H9 (cell line): ENCODE measurements around the gene PHC3. TPM values are rescaled to one million over a fixed set of nuclear protein-coding genes. Genes with fewer than 3 reads are reported as not detected.

Experiments used
- DNase-seq: peaks from one replicate; pipeline ENCODE4 v3.0.0-alpha.2; 2017
- H2AFZ ChIP-seq: one replicate; pipeline ENCODE4 v1.6.1; 2013; ENCODE audit warnings: mild to moderate bottlenecking, low read length, control low read depth, moderate library complexity
- H2AK5ac ChIP-seq: 2 replicates; pipeline ENCODE4 v1.6.1; 2013; ENCODE audit warnings: low read length, control low read depth, mixed read lengths; ENCODE audit not compliant: insufficient read length
- H2BK120ac ChIP-seq: one replicate; pipeline ENCODE4 v1.6.1; 2013; ENCODE audit warnings: low read depth, mild to moderate bottlenecking, low read length, control low read depth, inconsistent platforms; ENCODE audit not compliant: poor library complexity, severe bottlenecking
- H2BK12ac ChIP-seq: 2 replicates; pipeline ENCODE4 v1.6.1; 2013; ENCODE audit warnings: low read length, control low read depth, mixed read lengths, low read depth; ENCODE audit not compliant: insufficient read length
- H2BK15ac ChIP-seq: 2 replicates; pipeline ENCODE4 v1.6.1; 2013; ENCODE audit warnings: low read depth, low read length, control low read depth
- H2BK20ac ChIP-seq: one replicate; pipeline ENCODE4 v1.6.1; 2013; ENCODE audit warnings: low read depth, mild to moderate bottlenecking, low read length, control low read depth, inconsistent platforms; ENCODE audit not compliant: poor library complexity, severe bottlenecking
- H2BK5ac ChIP-seq: 2 replicates; pipeline ENCODE4 v1.6.1; 2013; ENCODE audit warnings: low read length, control low read depth, mixed read lengths; ENCODE audit not compliant: insufficient read length
- H3K14ac ChIP-seq: 2 replicates; pipeline ENCODE4 v1.6.1; 2013; ENCODE audit warnings: low read length, control low read depth; ENCODE audit not compliant: insufficient read depth
- H3K18ac ChIP-seq: 2 replicates; pipeline ENCODE4 v1.6.1; 2013; ENCODE audit warnings: low read depth, mild to moderate bottlenecking, mixed read lengths, low read length, control low read depth; ENCODE audit not compliant: insufficient read length
- H3K23ac ChIP-seq: 2 replicates; pipeline ENCODE4 v1.6.1; 2013; ENCODE audit warnings: low read length, control low read depth, mixed read lengths, low read depth; ENCODE audit not compliant: insufficient read length
- H3K23me2 ChIP-seq: 2 replicates; pipeline ENCODE4 v1.6.1; 2013; ENCODE audit warnings: low read depth, mild to moderate bottlenecking, mixed read lengths, low read length, control low read depth; ENCODE audit not compliant: insufficient read length, poor library complexity, severe bottlenecking
- H3K27ac ChIP-seq: 2 replicates; pipeline ENCODE4 v1.5.1; 2013; ENCODE audit warnings: low read length, control low read depth, mixed read lengths, low read depth; ENCODE audit not compliant: insufficient read length
- H3K27me3 ChIP-seq: 2 replicates; pipeline ENCODE4 v1.6.1; 2013; ENCODE audit warnings: low read length, control low read depth, inconsistent platforms; ENCODE audit not compliant: insufficient read depth
- H3K4ac ChIP-seq: 2 replicates; pipeline ENCODE4 v1.6.1; 2013; ENCODE audit warnings: low read depth, mild to moderate bottlenecking, control low read depth, inconsistent platforms, low read length, moderate library complexity
- H3K4me1 ChIP-seq: 2 replicates; pipeline ENCODE4 v1.6.1; 2013; ENCODE audit warnings: low read length, control low read depth, inconsistent platforms; ENCODE audit not compliant: insufficient read depth
- H3K4me2 ChIP-seq: 2 replicates; pipeline ENCODE4 v1.6.1; 2013; ENCODE audit warnings: low read length, control low read depth, mixed read lengths; ENCODE audit not compliant: insufficient read length, insufficient read depth
- H3K56ac ChIP-seq: 2 replicates; pipeline ENCODE4 v1.6.1; 2013; ENCODE audit warnings: low read depth, mild to moderate bottlenecking, mixed read lengths, low read length, control low read depth; ENCODE audit not compliant: insufficient read length
- H3K79me1 ChIP-seq: 2 replicates; pipeline ENCODE4 v1.6.1; 2013; ENCODE audit warnings: low read depth, mild to moderate bottlenecking, moderate library complexity, low read length, control low read depth, inconsistent platforms; ENCODE audit not compliant: insufficient read depth, poor library complexity, severe bottlenecking
- H3K79me2 ChIP-seq: 2 replicates; pipeline ENCODE4 v1.6.1; 2013; ENCODE audit warnings: low read length, control low read depth, inconsistent platforms; ENCODE audit not compliant: insufficient read depth
- H3K9ac ChIP-seq: 2 replicates; pipeline ENCODE4 v1.6.1; 2013; ENCODE audit warnings: low read length, control low read depth, mixed read lengths; ENCODE audit not compliant: insufficient read length; ENCODE audit errors: extremely low read depth
- H3K9me3 ChIP-seq: one replicate; pipeline ENCODE4 v1.6.1; 2013; ENCODE audit warnings: low read depth, low read length, inconsistent platforms; ENCODE audit not compliant: control insufficient read depth
- H3T11ph ChIP-seq: one replicate; pipeline ENCODE4 v1.6.1; 2013; ENCODE audit warnings: mild to moderate bottlenecking, low read length, control low read depth, inconsistent platforms
- H4K20me1 ChIP-seq: one replicate; pipeline ENCODE4 v1.6.1; 2013; ENCODE audit not compliant: control insufficient read depth, insufficient read length, insufficient read depth
- H4K5ac ChIP-seq: 2 replicates; pipeline ENCODE4 v1.6.1; 2013; ENCODE audit warnings: low read depth, mild to moderate bottlenecking, mixed read lengths, low read length, control low read depth; ENCODE audit not compliant: insufficient read length
- H4K8ac ChIP-seq: replicated peaks from 2 replicates; pipeline ENCODE4 v1.6.1; 2013; ENCODE audit warnings: low read length, control low read depth, mixed read lengths, low read depth; ENCODE audit not compliant: insufficient read length
- H4K91ac ChIP-seq: 2 replicates; pipeline ENCODE4 v1.6.1; 2013; ENCODE audit warnings: low read depth, mild to moderate bottlenecking, moderate library complexity, mixed read lengths, low read length, control low read depth; ENCODE audit not compliant: insufficient read length
- H3K27ac Mint-ChIP-seq, 3 experiments: 2 replicates in 2 of 3; 3 replicates in 1 of 3; pipeline ENCODE4 v1.8.0; 2020 to 2021; ENCODE audit warnings: mixed read lengths in 3 of 3, mild to moderate bottlenecking in 1 of 3, moderate library complexity in 1 of 3
- H3K27me3 Mint-ChIP-seq: 2 replicates; pipeline ENCODE4 v1.8.0; 2021; ENCODE audit warnings: low read depth, mild to moderate bottlenecking, moderate library complexity, mixed read lengths
- H3K36me3 Mint-ChIP-seq, 3 experiments: 2 replicates in 2 of 3; 3 replicates in 1 of 3; pipeline ENCODE4 v1.8.0; 2020 to 2021; ENCODE audit warnings: low read depth in 3 of 3, mixed read lengths in 3 of 3; ENCODE audit not compliant: insufficient read depth in 1 of 3
- H3K4me1 Mint-ChIP-seq, 2 experiments: 2 replicates each; pipeline ENCODE4 v1.8.0; 2020; ENCODE audit warnings: mixed read lengths in 2 of 2
- H3K4me3 Mint-ChIP-seq, 2 experiments: 2 replicates in 1 of 2; 3 replicates in 1 of 2; pipeline ENCODE4 v1.8.0; 2020 to 2021; ENCODE audit warnings: mild to moderate bottlenecking in 2 of 2, mixed read lengths in 2 of 2, moderate library complexity in 1 of 2
- H3K9me3 Mint-ChIP-seq, 2 experiments: 2 replicates in 1 of 2; 3 replicates in 1 of 2; pipeline ENCODE4 v1.8.0; 2020; ENCODE audit warnings: mild to moderate bottlenecking in 2 of 2, mixed read lengths in 2 of 2, moderate library complexity in 1 of 2
- CTCF ChIP-seq: fragments of 200-600 bp; sonication (generic); conservative IDR thresholded peaks from 3 replicates; pipeline ENCODE4 v1.8.0; 2021; ENCODE audit warnings: antibody characterized with exemption, mild to moderate bottlenecking
- WGBS: extraction: QIAGEN DNeasy Blood & Tissue Kit; methylation state at CpG from one replicate; pipeline ENCODE4 v1.1.7; 2013; ENCODE audit warnings: missing lambda C conversion rate, low lambda C conversion rate, mixed read lengths; ENCODE audit not compliant: insufficient read length; ENCODE audit errors: extremely low coverage; 5-methylcytosine and 5-hydroxymethylcytosine counted together
- total RNA-seq: library from RNA; stranded (reverse); gene quantifications from 2 replicates; pipeline ENCODE4 v1.2.1, GENCODE V29; 2021

Gene PHC3
- total RNA-seq, 1 experiment from 2014 or later, result 26.4 TPM

- Histone ChIP-seq H4K5ac (no peak overlapping the region), H3K9me3 (no peaks in the 10 kb centered on the region), H3K23me2 (no peaks in the 10 kb centered on the region), H2BK15ac (no peak overlapping the region), H3K4ac (no peak overlapping the region), H4K91ac (no peak overlapping the region), H3K14ac (no peak overlapping the region), H4K8ac (no peak overlapping the region), H3K27ac (no peak overlapping the region), H3K4me1 (peaks cover 4% of the 10 kb centered on the region; the same call in 1 of the 2 replicates), H3T11ph (no peak overlapping the region), H2AFZ (no peak overlapping the region), H2AK5ac (no peak overlapping the region), H3K79me1 (peaks cover 2% of the 10 kb centered on the region), H2BK5ac (no peak overlapping the region), H2BK12ac (no peak overlapping the region), H3K18ac (no peak overlapping the region), H3K27me3 (no peaks in the 10 kb centered on the region), H4K20me1 (no peaks in the 10 kb centered on the region), H2BK20ac (no peak overlapping the region), H3K4me2 (no peak overlapping the region), H3K23ac (no peak overlapping the region), H3K56ac (no peak overlapping the region), H2BK120ac (no peak overlapping the region), H3K79me2 (no peaks in the 10 kb centered on the region), H3K9ac (no peak overlapping the region)
- Mint-ChIP-seq H3K27me3 (no peaks in the 10 kb centered on the region), H3K4me1 (peaks cover 6 to 7% of the 10 kb centered on the region in 2 experiments; a peak in 3 of 4 replicates), H3K36me3 (peaks cover 4 to 31% (median 5%) of the 10 kb centered on the region in 3 experiments; a peak in 5 of 7 replicates), H3K4me3 (no peak overlapping the region), H3K9me3 (no peaks in the 10 kb centered on the region), H3K27ac (no peak overlapping the region; a peak in 1 of 7 replicates)
- TF ChIP-seq CTCF, result no peak
- DNase-seq, result no peak
- WGBS, result no CpG with 5 or more reads among the region's 3 CpGs
These were observed 72.6 kb downstream of the PHC3 start for GRCh38 chr3:170108955-170109354.
